Adrenal gland (tissue), 5 donors: Measurements from ENCODE around the gene KIF21B.

ENCODE experiments used
- CTCF ChIP-seq, 6 experiments: fragments of 450-650 bp in 4 of 6; fragments of 200-600 bp in 2 of 6; sonication (generic) in 1 of 6; IDR thresholded peaks; 1 replicate in 5 of 6; 2 replicates in 1 of 6; pipeline versions ENCODE4 v1.5.1 to v1.8.0; 2016 to 2021; ENCODE audit warnings: antibody characterized with exemption in 6 of 6, mild to moderate bottlenecking in 2 of 6, moderate library complexity in 1 of 6
- POLR2A ChIP-seq, 2 donors: fragments of 450-650 bp; IDR thresholded peaks; one replicate each; pipeline ENCODE4 v1.6.1; 2017; ENCODE audit warnings: antibody characterized with exemption in 2 of 2, mild to moderate bottlenecking in 2 of 2, moderate library complexity in 1 of 2
- donor health status: DM: no; HTN: no; CAD: no.

GRCh38 chr1:200983035-200983561, 40.4 kb downstream of the KIF21B start:
- TF ChIP-seq CTCF (IDR thresholded peaks at IDR 0.05) (no peak), POLR2A (IDR thresholded peaks at IDR 0.05) (no peak)
